Measurements from ENCODE around the gene GHRH. TPM values are rescaled to one million over a fixed set of nuclear protein-coding genes. Genes with fewer than 3 reads are reported as not detected.

GHRH gene
- total and polyA plus RNA-seq, 4 donors = not detected

DNA sequence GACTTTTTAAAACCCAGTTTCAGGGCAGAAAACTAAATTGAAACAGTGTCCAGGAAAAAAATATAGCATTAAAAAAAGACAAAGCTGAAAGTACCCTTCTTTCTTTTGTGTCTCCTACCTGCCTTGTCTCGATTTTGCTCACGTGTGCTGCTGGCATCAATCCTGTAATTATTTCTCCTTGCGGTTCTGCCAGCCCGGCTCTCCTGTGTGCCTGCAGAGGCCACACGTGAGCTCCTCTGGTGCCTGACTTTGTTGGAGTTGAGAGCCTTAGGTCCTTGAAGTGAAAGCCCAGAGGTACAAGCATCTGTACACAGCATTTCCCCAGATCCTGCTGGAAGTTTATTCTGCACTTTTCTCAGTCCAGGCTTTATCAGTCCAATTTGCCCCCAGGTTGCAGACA, 36.5 kb downstream of the GHRH start:
- Histone ChIP-seq H3K9ac (ENCODE audit: low read depth in 1 of 2, low read length in 2 of 2) (no peak overlapping the region), H3K36me3 (ENCODE audit: control insufficient read depth in 4 of 4, insufficient read depth in 3 of 4, low read depth in 1 of 4, low read length in 3 of 4) (peaks cover 6 to 71% (median 67%) of the 10 kb centered on the region in 4 donors), H3K4me3 (ENCODE audit: low read depth in 1 of 3, low read length in 3 of 3) (no peak overlapping the region), H3K27me3 (ENCODE audit: control insufficient read depth in 4 of 4, insufficient read depth in 4 of 4, low read length in 3 of 4) (no peaks in the 10 kb centered on the region), H3K4me1 (ENCODE audit: control insufficient read depth in 4 of 4, insufficient read depth in 4 of 4, low read length in 3 of 4) (no peaks in the 10 kb centered on the region), H3K9me3 (ENCODE audit: control insufficient read depth in 4 of 4, low read length in 3 of 4) (no peaks in the 10 kb centered on the region), H3K27ac (ENCODE audit: low read depth in 1 of 2, low read length in 2 of 2) (no peak overlapping the region)
- TF ChIP-seq SP1 (IDR thresholded peaks at IDR 0.05) = no peak
- TF ChIP-seq EGR1 (IDR thresholded peaks at IDR 0.05; ENCODE audit: low read depth in 2 of 2) = no peak
- TF ChIP-seq, protein P1, sequence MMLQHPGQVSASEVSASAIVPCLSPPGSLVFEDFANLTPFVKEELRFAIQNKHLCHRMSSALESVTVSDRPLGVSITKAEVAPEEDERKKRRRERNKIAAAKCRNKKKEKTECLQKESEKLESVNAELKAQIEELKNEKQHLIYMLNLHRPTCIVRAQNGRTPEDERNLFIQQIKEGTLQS (IDR thresholded peaks at IDR 0.05) = no peak
- TF ChIP-seq, protein P2, sequence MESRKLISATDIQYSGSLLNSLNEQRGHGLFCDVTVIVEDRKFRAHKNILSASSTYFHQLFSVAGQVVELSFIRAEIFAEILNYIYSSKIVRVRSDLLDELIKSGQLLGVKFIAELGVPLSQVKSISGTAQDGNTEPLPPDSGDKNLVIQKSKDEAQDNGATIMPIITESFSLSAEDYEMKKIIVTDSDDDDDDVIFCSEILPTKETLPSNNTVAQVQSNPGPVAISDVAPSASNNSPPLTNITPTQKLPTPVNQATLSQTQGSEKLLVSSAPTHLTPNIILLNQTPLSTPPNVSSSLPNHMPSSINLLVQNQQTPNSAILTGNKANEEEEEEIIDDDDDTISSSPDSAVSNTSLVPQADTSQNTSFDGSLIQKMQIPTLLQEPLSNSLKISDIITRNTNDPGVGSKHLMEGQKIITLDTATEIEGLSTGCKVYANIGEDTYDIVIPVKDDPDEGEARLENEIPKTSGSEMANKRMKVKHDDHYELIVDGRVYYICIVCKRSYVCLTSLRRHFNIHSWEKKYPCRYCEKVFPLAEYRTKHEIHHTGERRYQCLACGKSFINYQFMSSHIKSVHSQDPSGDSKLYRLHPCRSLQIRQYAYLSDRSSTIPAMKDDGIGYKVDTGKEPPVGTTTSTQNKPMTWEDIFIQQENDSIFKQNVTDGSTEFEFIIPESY (IDR thresholded peaks at IDR 0.05) = no peak
- TF ChIP-seq GABPA (IDR thresholded peaks at IDR 0.05 in 1 of 2, conservative IDR thresholded peaks at IDR 0.05 in 1 of 2) = no peak
- TF ChIP-seq, protein P3, sequence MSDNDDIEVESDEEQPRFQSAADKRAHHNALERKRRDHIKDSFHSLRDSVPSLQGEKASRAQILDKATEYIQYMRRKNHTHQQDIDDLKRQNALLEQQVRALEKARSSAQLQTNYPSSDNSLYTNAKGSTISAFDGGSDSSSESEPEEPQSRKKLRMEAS (IDR thresholded peaks at IDR 0.05) = no peak
- TF ChIP-seq FOXA2 (IDR thresholded peaks at IDR 0.05) = no peak
- TF ChIP-seq, protein P4, sequence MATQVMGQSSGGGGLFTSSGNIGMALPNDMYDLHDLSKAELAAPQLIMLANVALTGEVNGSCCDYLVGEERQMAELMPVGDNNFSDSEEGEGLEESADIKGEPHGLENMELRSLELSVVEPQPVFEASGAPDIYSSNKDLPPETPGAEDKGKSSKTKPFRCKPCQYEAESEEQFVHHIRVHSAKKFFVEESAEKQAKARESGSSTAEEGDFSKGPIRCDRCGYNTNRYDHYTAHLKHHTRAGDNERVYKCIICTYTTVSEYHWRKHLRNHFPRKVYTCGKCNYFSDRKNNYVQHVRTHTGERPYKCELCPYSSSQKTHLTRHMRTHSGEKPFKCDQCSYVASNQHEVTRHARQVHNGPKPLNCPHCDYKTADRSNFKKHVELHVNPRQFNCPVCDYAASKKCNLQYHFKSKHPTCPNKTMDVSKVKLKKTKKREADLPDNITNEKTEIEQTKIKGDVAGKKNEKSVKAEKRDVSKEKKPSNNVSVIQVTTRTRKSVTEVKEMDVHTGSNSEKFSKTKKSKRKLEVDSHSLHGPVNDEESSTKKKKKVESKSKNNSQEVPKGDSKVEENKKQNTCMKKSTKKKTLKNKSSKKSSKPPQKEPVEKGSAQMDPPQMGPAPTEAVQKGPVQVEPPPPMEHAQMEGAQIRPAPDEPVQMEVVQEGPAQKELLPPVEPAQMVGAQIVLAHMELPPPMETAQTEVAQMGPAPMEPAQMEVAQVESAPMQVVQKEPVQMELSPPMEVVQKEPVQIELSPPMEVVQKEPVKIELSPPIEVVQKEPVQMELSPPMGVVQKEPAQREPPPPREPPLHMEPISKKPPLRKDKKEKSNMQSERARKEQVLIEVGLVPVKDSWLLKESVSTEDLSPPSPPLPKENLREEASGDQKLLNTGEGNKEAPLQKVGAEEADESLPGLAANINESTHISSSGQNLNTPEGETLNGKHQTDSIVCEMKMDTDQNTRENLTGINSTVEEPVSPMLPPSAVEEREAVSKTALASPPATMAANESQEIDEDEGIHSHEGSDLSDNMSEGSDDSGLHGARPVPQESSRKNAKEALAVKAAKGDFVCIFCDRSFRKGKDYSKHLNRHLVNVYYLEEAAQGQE (IDR thresholded peaks at IDR 0.05) = no peak
- 94% methylated on average over 5 of the region's 5 CpGs for WGBS
- DNase-seq (ENCODE audit: low spot score) = no peak

DNA sequence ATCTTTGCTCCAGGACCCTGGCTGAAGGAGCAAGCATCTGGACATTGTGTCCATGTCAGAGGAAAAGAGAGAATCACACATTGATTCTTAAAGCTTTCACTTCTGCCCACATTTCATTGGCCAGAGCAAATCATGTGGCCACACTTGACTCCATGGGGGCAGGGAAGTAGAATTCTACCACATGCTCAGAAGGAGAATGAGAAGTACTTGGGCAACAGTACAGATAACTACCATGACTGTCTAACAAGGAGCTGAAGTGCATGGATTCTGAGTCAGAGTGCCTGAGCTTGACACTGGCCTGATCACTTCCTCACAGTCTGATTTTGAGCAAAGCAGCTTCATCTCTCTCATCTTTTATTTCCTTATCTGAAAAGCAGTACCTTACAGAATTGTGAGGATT, 38.6 kb downstream of the GHRH start:
- no peaks in the 10 kb centered on the region for H3K9me3 ChIP-seq (ENCODE audit: control insufficient read depth in 4 of 4, low read length in 3 of 4)
- no peaks in the 10 kb centered on the region for H3K4me1 ChIP-seq (ENCODE audit: control insufficient read depth in 4 of 4, insufficient read depth in 4 of 4, low read length in 3 of 4)
- no peaks in the 10 kb centered on the region for H3K27me3 ChIP-seq (ENCODE audit: control insufficient read depth in 4 of 4, insufficient read depth in 4 of 4, low read length in 3 of 4)
- no peak overlapping the region for H3K9ac ChIP-seq (ENCODE audit: low read depth in 1 of 2, low read length in 2 of 2)
- peaks cover 5 to 58% (median 55%) of the 10 kb centered on the region in 4 donors for H3K36me3 ChIP-seq (ENCODE audit: control insufficient read depth in 4 of 4, insufficient read depth in 3 of 4, low read depth in 1 of 4, low read length in 3 of 4)
- no peak overlapping the region for H3K4me3 ChIP-seq (ENCODE audit: low read depth in 1 of 3, low read length in 3 of 3)
- DNase-seq (ENCODE audit: low spot score) = no peak
- no peak overlapping the region for H3K27ac ChIP-seq (ENCODE audit: low read depth in 1 of 2, low read length in 2 of 2)
- TF ChIP-seq, protein P2 (IDR thresholded peaks at IDR 0.05) = no peak
- TF ChIP-seq TAF1 (conservative IDR thresholded peaks at IDR 0.05) = no peak
- TF ChIP-seq RAD21 (IDR thresholded peaks at IDR 0.05) = no peak
- TF ChIP-seq GABPA (IDR thresholded peaks at IDR 0.05 in 1 of 2, conservative IDR thresholded peaks at IDR 0.05 in 1 of 2) = no peak
- TF ChIP-seq EGR1 (IDR thresholded peaks at IDR 0.05; ENCODE audit: low read depth in 2 of 2) = no peak
- TF ChIP-seq, protein P3 (IDR thresholded peaks at IDR 0.05) = no peak
- no peak for TF ChIP-seq YY1 (IDR thresholded peaks at IDR 0.05)
- no peak for TF ChIP-seq FOXA2 (IDR thresholded peaks at IDR 0.05)
- TF ChIP-seq HNF4G (IDR thresholded peaks at IDR 0.05) = no peak
- TF ChIP-seq, protein P5, sequence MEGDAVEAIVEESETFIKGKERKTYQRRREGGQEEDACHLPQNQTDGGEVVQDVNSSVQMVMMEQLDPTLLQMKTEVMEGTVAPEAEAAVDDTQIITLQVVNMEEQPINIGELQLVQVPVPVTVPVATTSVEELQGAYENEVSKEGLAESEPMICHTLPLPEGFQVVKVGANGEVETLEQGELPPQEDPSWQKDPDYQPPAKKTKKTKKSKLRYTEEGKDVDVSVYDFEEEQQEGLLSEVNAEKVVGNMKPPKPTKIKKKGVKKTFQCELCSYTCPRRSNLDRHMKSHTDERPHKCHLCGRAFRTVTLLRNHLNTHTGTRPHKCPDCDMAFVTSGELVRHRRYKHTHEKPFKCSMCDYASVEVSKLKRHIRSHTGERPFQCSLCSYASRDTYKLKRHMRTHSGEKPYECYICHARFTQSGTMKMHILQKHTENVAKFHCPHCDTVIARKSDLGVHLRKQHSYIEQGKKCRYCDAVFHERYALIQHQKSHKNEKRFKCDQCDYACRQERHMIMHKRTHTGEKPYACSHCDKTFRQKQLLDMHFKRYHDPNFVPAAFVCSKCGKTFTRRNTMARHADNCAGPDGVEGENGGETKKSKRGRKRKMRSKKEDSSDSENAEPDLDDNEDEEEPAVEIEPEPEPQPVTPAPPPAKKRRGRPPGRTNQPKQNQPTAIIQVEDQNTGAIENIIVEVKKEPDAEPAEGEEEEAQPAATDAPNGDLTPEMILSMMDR (IDR thresholded peaks at IDR 0.05; ENCODE audit: low read depth, low read length, missing input control) = no peak
- TF ChIP-seq SP1 (IDR thresholded peaks at IDR 0.05) = no peak
- TF ChIP-seq HNF4A (conservative IDR thresholded peaks at IDR 0.05) = no peak
- TF ChIP-seq, protein P1 (IDR thresholded peaks at IDR 0.05) = no peak
- TF ChIP-seq, protein P4 (IDR thresholded peaks at IDR 0.05) = no peak
- TF ChIP-seq NR2F2 (IDR thresholded peaks at IDR 0.05) = no peak
- no peak for TF ChIP-seq FOXA1 (IDR thresholded peaks at IDR 0.05)
- no peak for TF ChIP-seq JUND (IDR thresholded peaks at IDR 0.05)

Data from liver (tissue), 9 donors.